Mesothelial cell of epicardium (in vitro differentiated cells): Measurements from ENCODE around the gene IFNA14. TPM values are rescaled to one million over a fixed set of nuclear protein-coding genes. Genes with fewer than 3 reads are reported as not detected.

Source experiments
- DNase-seq, 2 experiments: peaks; one replicate each; pipeline ENCODE4 v3.0.0; 2021; ENCODE audit warnings: low spot score in 2 of 2; ENCODE audit not compliant: unreplicated experiment in 2 of 2
- H3K27ac Mint-ChIP-seq: 2 replicates; pipeline ENCODE4 v1.8.0; 2021; ENCODE audit warnings: mixed read lengths
- H3K27me3 Mint-ChIP-seq: 2 replicates; pipeline ENCODE4 v1.8.0; 2021; ENCODE audit warnings: low read depth, mixed read lengths
- H3K36me3 Mint-ChIP-seq: 2 replicates; pipeline ENCODE4 v1.8.0; 2021; ENCODE audit warnings: mixed read lengths
- H3K4me1 Mint-ChIP-seq: 2 replicates; pipeline ENCODE4 v1.8.0; 2021; ENCODE audit warnings: mixed read lengths
- H3K4me3 Mint-ChIP-seq: 2 replicates; pipeline ENCODE4 v1.8.0; 2021; ENCODE audit warnings: mild to moderate bottlenecking, moderate library complexity, mixed read lengths
- H3K9me3 Mint-ChIP-seq: 2 replicates; pipeline ENCODE4 v1.8.0; 2021; ENCODE audit warnings: mixed read lengths
- total RNA-seq: library from RNA; stranded (reverse); gene quantifications from 3 replicates; pipeline ENCODE4 v1.2.1, GENCODE V29; 2021
- TF ChIP-seq, protein P1 (sequence below): fragments of 200-600 bp; sonication (generic); IDR thresholded peaks from one replicate; pipeline ENCODE4 v1.5.0; 2021; ENCODE audit warnings: antibody characterized with exemption; ENCODE audit not compliant: unreplicated experiment

Gene IFNA14
- total RNA-seq, 1 donor from 2014 or later = not detected

GRCh38 chr9:21267485-21268346, 27.9 kb upstream of the IFNA14 start:
- H3K4me3 Mint-ChIP-seq = no peak overlapping the region
- no peak overlapping the region for H3K27ac Mint-ChIP-seq
- TF ChIP-seq, protein P1, sequence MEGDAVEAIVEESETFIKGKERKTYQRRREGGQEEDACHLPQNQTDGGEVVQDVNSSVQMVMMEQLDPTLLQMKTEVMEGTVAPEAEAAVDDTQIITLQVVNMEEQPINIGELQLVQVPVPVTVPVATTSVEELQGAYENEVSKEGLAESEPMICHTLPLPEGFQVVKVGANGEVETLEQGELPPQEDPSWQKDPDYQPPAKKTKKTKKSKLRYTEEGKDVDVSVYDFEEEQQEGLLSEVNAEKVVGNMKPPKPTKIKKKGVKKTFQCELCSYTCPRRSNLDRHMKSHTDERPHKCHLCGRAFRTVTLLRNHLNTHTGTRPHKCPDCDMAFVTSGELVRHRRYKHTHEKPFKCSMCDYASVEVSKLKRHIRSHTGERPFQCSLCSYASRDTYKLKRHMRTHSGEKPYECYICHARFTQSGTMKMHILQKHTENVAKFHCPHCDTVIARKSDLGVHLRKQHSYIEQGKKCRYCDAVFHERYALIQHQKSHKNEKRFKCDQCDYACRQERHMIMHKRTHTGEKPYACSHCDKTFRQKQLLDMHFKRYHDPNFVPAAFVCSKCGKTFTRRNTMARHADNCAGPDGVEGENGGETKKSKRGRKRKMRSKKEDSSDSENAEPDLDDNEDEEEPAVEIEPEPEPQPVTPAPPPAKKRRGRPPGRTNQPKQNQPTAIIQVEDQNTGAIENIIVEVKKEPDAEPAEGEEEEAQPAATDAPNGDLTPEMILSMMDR = no peak
- H3K4me1 Mint-ChIP-seq = peaks cover 2% of the 10 kb centered on the region
- H3K9me3 Mint-ChIP-seq = peaks cover 13% of the 10 kb centered on the region
- H3K27me3 Mint-ChIP-seq = peaks cover 68% of the 10 kb centered on the region
- no peaks in the 10 kb centered on the region for H3K36me3 Mint-ChIP-seq
- DNase-seq = no peak

GRCh38 chr9:21266733-21267484, 27.1 kb upstream of the IFNA14 start:
- no peak overlapping the region for H3K4me3 Mint-ChIP-seq
- no peak for DNase-seq
- peaks cover 13% of the 10 kb centered on the region for H3K9me3 Mint-ChIP-seq
- TF ChIP-seq, protein P1 = no peak
- no peaks in the 10 kb centered on the region for H3K36me3 Mint-ChIP-seq
- H3K27ac Mint-ChIP-seq = no peak overlapping the region
- H3K27me3 Mint-ChIP-seq = peaks cover 76% of the 10 kb centered on the region
- peaks cover 2% of the 10 kb centered on the region for H3K4me1 Mint-ChIP-seq

DNA sequence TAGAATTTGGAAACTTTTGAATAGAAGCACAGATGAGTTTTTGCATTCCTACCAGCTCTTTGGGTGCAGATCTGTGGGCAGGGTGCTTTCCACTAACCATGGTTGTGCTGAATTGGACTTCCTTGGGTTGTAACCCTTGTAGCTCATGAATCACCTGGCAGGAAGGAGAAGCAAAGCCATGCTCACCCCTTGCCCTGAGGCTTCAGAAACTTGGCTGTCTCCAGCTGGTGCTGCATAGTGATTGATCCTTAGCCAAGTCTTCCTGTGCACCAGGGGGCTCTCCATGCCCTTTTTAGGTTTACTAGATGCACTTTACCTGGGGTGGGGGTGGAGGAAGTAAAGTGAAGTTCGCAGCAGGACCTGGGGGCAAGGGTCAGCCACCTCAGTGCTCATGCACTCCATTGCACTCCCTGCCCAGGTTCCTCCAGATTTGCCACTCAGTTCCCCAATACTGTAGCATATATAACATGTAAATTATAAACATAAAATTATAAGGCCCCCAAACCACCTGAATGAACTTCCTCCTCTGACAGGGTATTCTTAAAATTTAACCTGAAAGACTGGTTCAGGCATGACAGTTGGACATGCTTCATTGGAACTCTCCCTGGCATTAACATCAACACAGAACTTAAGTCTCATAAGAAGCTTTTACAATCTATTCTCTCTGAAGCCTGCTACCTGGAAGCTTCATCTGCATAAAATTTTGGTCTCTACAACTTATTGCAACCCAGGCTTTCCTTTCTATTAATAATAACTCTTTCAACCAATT, 25.8 kb upstream of the IFNA14 start:
- Mint-ChIP-seq H3K36me3 (no peaks in the 10 kb centered on the region), H3K4me3 (no peak overlapping the region), H3K4me1 (peaks cover 2% of the 10 kb centered on the region), H3K27ac (no peak overlapping the region), H3K9me3 (peaks cover 3% of the 10 kb centered on the region), H3K27me3 (peaks cover 73% of the 10 kb centered on the region)
- DNase-seq = no peak
- TF ChIP-seq, protein P1 = no peak

DNA sequence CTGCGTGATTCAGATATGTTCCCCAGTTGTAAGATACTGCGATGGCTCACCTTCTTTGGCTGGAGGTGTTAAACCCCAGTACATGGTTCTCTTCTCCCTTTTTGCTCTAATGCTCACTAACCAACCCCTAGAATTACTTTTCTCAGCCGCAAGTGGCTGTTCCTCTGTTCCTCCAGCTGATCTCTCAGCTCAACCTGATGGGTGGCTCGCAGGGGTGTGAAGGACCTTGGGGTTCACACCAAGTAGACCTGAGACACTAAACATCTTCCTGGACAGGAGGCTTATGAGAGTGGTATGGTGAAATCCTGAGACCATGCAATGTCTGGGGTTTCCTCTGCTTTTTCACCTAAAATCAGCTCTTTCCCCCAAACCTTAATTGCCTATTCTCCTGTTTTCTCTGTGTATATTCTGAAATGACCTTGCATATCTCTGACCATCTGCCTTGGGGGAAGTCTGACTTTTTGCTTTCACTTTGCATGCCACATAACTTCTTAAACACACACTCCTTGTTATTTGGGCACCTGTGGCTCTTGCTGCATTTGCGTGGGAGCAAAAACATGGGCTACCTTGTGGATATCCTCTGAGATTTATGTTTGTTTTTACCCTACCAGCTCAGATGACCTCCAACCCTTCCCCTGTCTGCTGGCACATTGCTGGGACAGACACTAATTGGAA, 15.9 kb upstream of the IFNA14 start:
- TF ChIP-seq, protein P1 = no peak
- Mint-ChIP-seq H3K27me3 (peaks cover 19% of the 10 kb centered on the region), H3K9me3 (peaks cover 13% of the 10 kb centered on the region)

More for the DNA sequence above, 15.9 kb upstream of the IFNA14 start:
- Mint-ChIP-seq H3K4me1 (peaks cover 4% of the 10 kb centered on the region), H3K36me3 (no peaks in the 10 kb centered on the region), H3K4me3 (no peak overlapping the region), H3K27ac (no peak overlapping the region)
- no peak for DNase-seq
